ENCODE data around the gene OR6X1. TPM values are rescaled to one million over a fixed set of nuclear protein-coding genes. Genes with fewer than 3 reads are reported as not detected.

Gene OR6X1
- total and polyA plus RNA-seq, 2 of the 8 experiments (the other 6 are each of a cell fraction or from before 2014, with no cell fraction given), result not detected

- Histone ChIP-seq H3K23me2 (ENCODE audit: low read depth, low read length) (no peaks in the 10 kb centered on the region), H2BK20ac (ENCODE audit: low read length) (0 out of 2 replicates have a peak overlapping the region, but pooled peaks have one; percentile 38), H3K4me3 (ENCODE audit: extremely low read depth in 1 of 4, insufficient read depth in 2 of 4, low read depth in 3 of 4, low read length in 4 of 4) (no peak overlapping the region), H3K36me3 (ENCODE audit: control insufficient read depth in 2 of 4, insufficient read depth in 4 of 4, low read length in 3 of 4) (no peaks in the 10 kb centered on the region; a peak in 1 of 8 replicates), H3K4me1 (replicated peaks in 1 of 4; ENCODE audit: control insufficient read depth in 3 of 4, insufficient read depth in 4 of 4, low read length in 3 of 4) (no peaks in the 10 kb centered on the region), H2BK15ac (ENCODE audit: low read length) (peak overlapping the region; percentile 25; the same call in 1 of the 2 replicates), H2BK120ac (replicated peaks; ENCODE audit: low read depth, low read length) (peak overlapping the region; percentile 65), H3K79me1 (ENCODE audit: low read depth, low read length) (no peaks in the 10 kb centered on the region), H3K18ac (ENCODE audit: extremely low read depth, low read length) (no peak overlapping the region), H3K27me3 (replicated peaks in 1 of 4; ENCODE audit: control insufficient read depth in 3 of 4, extremely low read depth in 1 of 4, insufficient read depth in 3 of 4, low read length in 3 of 4) (no peaks in the 10 kb centered on the region), H3K4ac (replicated peaks; ENCODE audit: insufficient read length, low read depth, low read length) (no peak overlapping the region), H3K27ac (ENCODE audit: low read depth, low read length) (no peak overlapping the region), H2BK12ac (ENCODE audit: low read depth, low read length) (peak overlapping the region; percentile 13; the same call in 1 of the 2 replicates), H4K91ac (replicated peaks; ENCODE audit: insufficient read length, low read length) (no peak overlapping the region), H3K56ac (replicated peaks; ENCODE audit: insufficient read length, low read depth, low read length) (no peak overlapping the region), H2BK5ac (ENCODE audit: low read depth, low read length) (no peak overlapping the region), H4K20me1 (replicated peaks in 1 of 2; ENCODE audit: control insufficient read depth in 1 of 2, insufficient read depth in 2 of 2, low read length in 2 of 2) (no peaks in the 10 kb centered on the region), H3K4me2 (ENCODE audit: insufficient read depth in 1 of 2, low read depth in 2 of 2, low read length in 2 of 2) (no peak overlapping the region), H3K9me3 (ENCODE audit: insufficient read depth in 2 of 2, low read depth in 1 of 2, low read length in 1 of 2) (no peaks in the 10 kb centered on the region), H2AFZ (ENCODE audit: low read length) (peak overlapping the region; percentile 30; the same call in 1 of the 2 replicates), H2AK5ac (ENCODE audit: low read depth, low read length) (no peak overlapping the region), H4K8ac (ENCODE audit: extremely low read depth, insufficient read depth, low read length) (no peak overlapping the region), H3K79me2 (ENCODE audit: control insufficient read depth in 1 of 2, insufficient read depth in 2 of 2, low read length in 2 of 2) (no peaks in the 10 kb centered on the region), H3K23ac (ENCODE audit: insufficient read length) (no peak overlapping the region), H4K5ac (ENCODE audit: insufficient read length, low read depth, low read length) (no peak overlapping the region), H3K9ac (replicated peaks in 1 of 4; ENCODE audit: extremely low read depth in 1 of 4, low read depth in 3 of 4, low read length in 3 of 4) (no peak overlapping the region), H3K14ac (ENCODE audit: insufficient read length) (peak overlapping the region; percentile 52)
- ChIA-PET POLR2A (ENCODE audit: partially characterized antibody) (no interaction called here), CTCF (ENCODE audit: partially characterized antibody) (no interaction called here)
- FAIRE-seq (no peak), DNase-seq (ENCODE audit: low read depth in 1 of 2, low spot score in 2 of 2) (no peak)
- 100% methylated on average over 3 of the region's 3 CpGs; no CpG with 5 or more reads in 1 of the 2 experiments for WGBS, 2 experiments (ENCODE audit: extremely low coverage in 1 of 2, insufficient coverage in 1 of 2, insufficient read length in 1 of 2, insufficient replicate concordance in 2 of 2, low coverage in 1 of 2, low lambda C conversion rate in 2 of 2, missing lambda C conversion rate in 1 of 2)
- TF ChIP-seq SIX5 (IDR thresholded peaks at IDR 0.05; ENCODE audit: low read depth, low read length), result no peak
- no peak for TF ChIP-seq CHD2 (IDR thresholded peaks at IDR 0.05; ENCODE audit: low read length)
- no peak for TF ChIP-seq CBX5 (IDR thresholded peaks at IDR 0.05; ENCODE audit: low read depth, low read length)
- TF ChIP-seq GABPA (IDR thresholded peaks at IDR 0.05; ENCODE audit: borderline replicate concordance, insufficient read depth, low read length), result no peak
- TF ChIP-seq TCF12 (IDR thresholded peaks at IDR 0.05; ENCODE audit: low read depth, low read length), result no peak
- TF ChIP-seq ATF2 (IDR thresholded peaks at IDR 0.05; ENCODE audit: low read length), result no peak
- TF ChIP-seq SAP30 (IDR thresholded peaks at IDR 0.05; ENCODE audit: insufficient read depth, insufficient replicate concordance, low read length), result no peak
- no peak for TF ChIP-seq RAD21 (IDR thresholded peaks at IDR 0.05 in 1 of 2, conservative IDR thresholded peaks at IDR 0.05 in 1 of 2; ENCODE audit: low read depth in 2 of 2, low read length in 2 of 2)
- no peak for TF ChIP-seq BRCA1 (IDR thresholded peaks at IDR 0.05; ENCODE audit: low read depth, low read length)
- no peak for TF ChIP-seq RBBP5 (IDR thresholded peaks at IDR 0.05; ENCODE audit: borderline replicate concordance, low read depth, low read length)
- no peak for TF ChIP-seq KDM4A (IDR thresholded peaks at IDR 0.05; ENCODE audit: low read depth, low read length, severe bottlenecking)
- TF ChIP-seq CEBPB (IDR thresholded peaks at IDR 0.05; ENCODE audit: low read depth, low read length), result no peak
- TF ChIP-seq NRF1 (IDR thresholded peaks at IDR 0.05; ENCODE audit: low read depth, low read length), result no peak
These were observed 45.7 kb upstream of the OR6X1 start for GRCh38 chr11:123800036-123800435.
